ENCODE results near the gene HSF5. TPM values are rescaled to one million over a fixed set of nuclear protein-coding genes. Genes with fewer than 3 reads are reported as not detected.

The HSF5 gene
- total RNA-seq, 2 experiments from 2014 or later, result 1.6 to 1.7 TPM

- H3K4me3 ChIP-seq (ENCODE audit: low read length), result no peak overlapping the region
- no peaks in the 10 kb centered on the region for H3K36me3 ChIP-seq (ENCODE audit: insufficient read depth, low read length)
- H3K4me1 ChIP-seq (ENCODE audit: insufficient read depth, low read length), result peaks cover under 1% of the 10 kb centered on the region
- H3K27me3 Mint-ChIP-seq, result no peaks in the 10 kb centered on the region
- H3K27ac Mint-ChIP-seq, result no peak overlapping the region
- ATAC-seq (ENCODE audit: poor library complexity) (no peak), DNase-seq (no peak)
- H3K4me1 Mint-ChIP-seq (ENCODE audit: low read depth), result peaks cover 3% of the 10 kb centered on the region
- H3K9me3 ChIP-seq (ENCODE audit: control insufficient read depth in 1 of 2, insufficient read depth in 1 of 2, low read length in 2 of 2), result no peaks in the 10 kb centered on the region
- no peak overlapping the region for H3K4me3 Mint-ChIP-seq
- no peak overlapping the region for H3K27ac ChIP-seq (ENCODE audit: low read depth in 1 of 2, low read length in 2 of 2)
- H3K9me3 Mint-ChIP-seq, result no peaks in the 10 kb centered on the region
- ChIA-PET CTCF (interaction anchor here (1.0 kb wide), 1 partner anchor 76 kb away, joined by 3 read pairs; no protein-coding TSS in a partner anchor), POLR2A (no interaction called here)
- no peak for TF ChIP-seq CTCF (IDR thresholded peaks at IDR 0.05)
- intact Hi-C loops (cut with DNase I, micrococcal nuclease), result no loop called here
- H3K27me3 ChIP-seq (ENCODE audit: control insufficient read depth in 1 of 2, insufficient read depth in 2 of 2, low read length in 2 of 2), result no peaks in the 10 kb centered on the region
- H3K36me3 Mint-ChIP-seq (ENCODE audit: low read depth), result no peaks in the 10 kb centered on the region
Observed at GRCh38 chr17:58412064-58412703, 76.0 kb downstream of the HSF5 start.

- Mint-ChIP-seq H3K27me3 (no peaks in the 10 kb centered on the region), H3K9me3 (no peaks in the 10 kb centered on the region), H3K27ac (no peak overlapping the region), H3K4me1 (ENCODE audit: low read depth) (no peaks in the 10 kb centered on the region), H3K4me3 (no peak overlapping the region), H3K36me3 (ENCODE audit: low read depth) (no peaks in the 10 kb centered on the region)
- ChIA-PET CTCF (no interaction called here), POLR2A (no interaction called here)
- Histone ChIP-seq H3K36me3 (ENCODE audit: insufficient read depth, low read length) (no peaks in the 10 kb centered on the region), H3K9me3 (ENCODE audit: control insufficient read depth in 1 of 2, insufficient read depth in 1 of 2, low read length in 2 of 2) (no peaks in the 10 kb centered on the region), H3K4me1 (ENCODE audit: insufficient read depth, low read length) (no peaks in the 10 kb centered on the region), H3K27ac (ENCODE audit: low read depth in 1 of 2, low read length in 2 of 2) (no peak overlapping the region), H3K27me3 (ENCODE audit: control insufficient read depth in 1 of 2, insufficient read depth in 2 of 2, low read length in 2 of 2) (no peaks in the 10 kb centered on the region), H3K4me3 (ENCODE audit: low read length) (no peak overlapping the region)
- ATAC-seq (ENCODE audit: poor library complexity) (no peak), DNase-seq (no peak)
- no peak for TF ChIP-seq CTCF (IDR thresholded peaks at IDR 0.05)
- intact Hi-C loops (cut with DNase I, micrococcal nuclease), result no loop called here
Observed at GRCh38 chr17:58411408-58411894, 76.8 kb downstream of the HSF5 start.

- CTCF ChIA-PET, result no interaction called here
- Mint-ChIP-seq H3K27me3 (no peaks in the 10 kb centered on the region), H3K36me3 (ENCODE audit: low read depth) (no peaks in the 10 kb centered on the region), H3K27ac (no peak overlapping the region), H3K9me3 (no peaks in the 10 kb centered on the region), H3K4me1 (ENCODE audit: low read depth) (no peaks in the 10 kb centered on the region), H3K4me3 (no peak overlapping the region)
- intact Hi-C loops (cut with DNase I, micrococcal nuclease), result no loop called here
- no peak for TF ChIP-seq CTCF (IDR thresholded peaks at IDR 0.05)
- H3K4me1 ChIP-seq (ENCODE audit: insufficient read depth, low read length), result no peaks in the 10 kb centered on the region
- H3K9me3 ChIP-seq (ENCODE audit: control insufficient read depth in 1 of 2, insufficient read depth in 1 of 2, low read length in 2 of 2), result no peaks in the 10 kb centered on the region
- no peaks in the 10 kb centered on the region for H3K36me3 ChIP-seq (ENCODE audit: insufficient read depth, low read length)
- POLR2A ChIA-PET, result no interaction called here
- no peak overlapping the region for H3K27ac ChIP-seq (ENCODE audit: low read depth in 1 of 2, low read length in 2 of 2)
- no peaks in the 10 kb centered on the region for H3K27me3 ChIP-seq (ENCODE audit: control insufficient read depth in 1 of 2, insufficient read depth in 2 of 2, low read length in 2 of 2)
- ATAC-seq (ENCODE audit: poor library complexity) (no peak), DNase-seq (no peak)
- H3K4me3 ChIP-seq (ENCODE audit: low read length), result no peak overlapping the region
Observed at GRCh38 chr17:58410714-58411407, 77.3 kb downstream of the HSF5 start.
